Type B pancreatic cell (in vitro differentiated cells): ENCODE measurements around the gene KRTAP10-5. TPM values are rescaled to one million over a fixed set of nuclear protein-coding genes. Genes with fewer than 3 reads are reported as not detected.
"Not testable (repeated sequence)": the region's sequence is repeated elsewhere in the genome, so short reads cannot be mapped to it uniquely, and the experiment has no call there.

Experiments
- DNase-seq: peaks from one replicate; pipeline ENCODE4 v3.0.0; 2021; ENCODE audit warnings: mixed read lengths; ENCODE audit not compliant: unreplicated experiment; ENCODE audit errors: extremely low spot score
- H3K27ac Mint-ChIP-seq: 2 replicates; pipeline ENCODE4 v1.8.0; 2021; ENCODE audit warnings: mild to moderate bottlenecking, mixed read lengths
- H3K27me3 Mint-ChIP-seq: 2 replicates; pipeline ENCODE4 v1.8.0; 2021; ENCODE audit warnings: mixed read lengths
- H3K36me3 Mint-ChIP-seq: 2 replicates; pipeline ENCODE4 v1.8.0; 2021; ENCODE audit warnings: mixed read lengths
- H3K4me1 Mint-ChIP-seq: one replicate; pipeline ENCODE4 v1.8.0; 2021; ENCODE audit warnings: mixed read lengths; ENCODE audit not compliant: unreplicated experiment
- H3K4me3 Mint-ChIP-seq: 2 replicates; pipeline ENCODE4 v1.8.0; 2021; ENCODE audit warnings: mild to moderate bottlenecking, mixed read lengths
- H3K9me3 Mint-ChIP-seq: 2 replicates; pipeline ENCODE4 v1.8.0; 2021; ENCODE audit warnings: mixed read lengths
- total RNA-seq: library from RNA; stranded (reverse); gene quantifications from 2 replicates; pipeline ENCODE4 v1.2.1, GENCODE V29; 2021; ENCODE audit warnings: low replicate concordance
- TF ChIP-seq, protein P1 (sequence below): fragments of 200-600 bp; sonication (generic); conservative IDR thresholded peaks from 2 replicates; pipeline ENCODE4 v1.5.0; 2021; ENCODE audit warnings: antibody characterized with exemption, mild to moderate bottlenecking

KRTAP10-5 gene
- total RNA-seq, 1 donor from 2014 or later, result not detected

GRCh38 chr21:44552136-44552535 lies 28.3 kb downstream of the KRTAP10-5 start:
- no peak overlapping the region for H3K4me3 Mint-ChIP-seq
- no peak for DNase-seq

DNA sequence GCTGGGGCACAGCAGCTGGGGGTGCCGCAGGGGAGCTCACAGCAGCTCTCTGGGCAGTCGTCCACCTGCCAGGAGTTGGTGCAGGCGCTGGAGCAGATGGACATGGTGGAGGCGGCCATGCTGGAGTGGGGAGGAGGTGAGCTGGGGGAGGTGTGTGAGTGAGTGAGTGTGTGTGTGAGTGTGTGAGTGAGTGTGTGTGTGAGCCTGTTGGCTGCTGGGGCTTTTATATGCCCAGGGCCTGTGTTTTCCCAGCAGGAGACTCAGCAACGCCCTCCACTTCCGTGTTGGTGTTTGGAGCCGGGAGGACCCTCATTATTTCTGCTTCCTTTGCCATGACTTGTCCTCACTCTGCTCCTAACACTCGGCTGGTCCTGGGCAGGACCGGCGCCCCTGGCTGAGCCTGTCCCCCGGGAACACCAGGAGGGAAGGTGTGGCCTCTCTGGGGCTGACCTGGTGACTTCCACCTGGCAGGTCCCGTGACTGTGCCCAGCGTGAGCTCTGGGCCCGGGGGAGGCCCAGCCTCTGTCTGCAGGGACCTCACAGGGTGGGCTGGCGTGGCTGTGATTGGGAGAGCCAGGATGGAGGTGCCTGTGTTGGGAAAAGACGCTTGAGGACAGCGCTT lies 29.0 kb downstream of the KRTAP10-5 start, which contains the start of gene KRTAP10-2:
KRTAP10-2 (minus strand) TSS at position 166 of the 622 bp plus-strand sequence; CDS start at position 119, 47 bp downstream.
- H3K4me3 Mint-ChIP-seq, result no peak within 1 kb of the TSS
- H3K36me3 Mint-ChIP-seq, result peaks cover 6% of the 10 kb centered on the region
- peaks cover 20% of the 10 kb centered on the region for H3K4me1 Mint-ChIP-seq
- peaks cover 9% of the 10 kb centered on the region for H3K9me3 Mint-ChIP-seq
- TF ChIP-seq, protein P1, sequence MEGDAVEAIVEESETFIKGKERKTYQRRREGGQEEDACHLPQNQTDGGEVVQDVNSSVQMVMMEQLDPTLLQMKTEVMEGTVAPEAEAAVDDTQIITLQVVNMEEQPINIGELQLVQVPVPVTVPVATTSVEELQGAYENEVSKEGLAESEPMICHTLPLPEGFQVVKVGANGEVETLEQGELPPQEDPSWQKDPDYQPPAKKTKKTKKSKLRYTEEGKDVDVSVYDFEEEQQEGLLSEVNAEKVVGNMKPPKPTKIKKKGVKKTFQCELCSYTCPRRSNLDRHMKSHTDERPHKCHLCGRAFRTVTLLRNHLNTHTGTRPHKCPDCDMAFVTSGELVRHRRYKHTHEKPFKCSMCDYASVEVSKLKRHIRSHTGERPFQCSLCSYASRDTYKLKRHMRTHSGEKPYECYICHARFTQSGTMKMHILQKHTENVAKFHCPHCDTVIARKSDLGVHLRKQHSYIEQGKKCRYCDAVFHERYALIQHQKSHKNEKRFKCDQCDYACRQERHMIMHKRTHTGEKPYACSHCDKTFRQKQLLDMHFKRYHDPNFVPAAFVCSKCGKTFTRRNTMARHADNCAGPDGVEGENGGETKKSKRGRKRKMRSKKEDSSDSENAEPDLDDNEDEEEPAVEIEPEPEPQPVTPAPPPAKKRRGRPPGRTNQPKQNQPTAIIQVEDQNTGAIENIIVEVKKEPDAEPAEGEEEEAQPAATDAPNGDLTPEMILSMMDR, result no peak
- DNase-seq, result no peak
- H3K27ac Mint-ChIP-seq, result no peak within 1 kb of the TSS
- no peaks in the 10 kb centered on the region for H3K27me3 Mint-ChIP-seq

More at GRCh38 chr21:44552136-44552535, 28.3 kb downstream of the KRTAP10-5 start:
- H3K9me3 Mint-ChIP-seq, result peaks cover 2% of the 10 kb centered on the region
- peaks cover under 1% of the 10 kb centered on the region for H3K36me3 Mint-ChIP-seq
- H3K27me3 Mint-ChIP-seq, result no peaks in the 10 kb centered on the region
- TF ChIP-seq, protein P1, result no peak
- no peak overlapping the region for H3K27ac Mint-ChIP-seq
- H3K4me1 Mint-ChIP-seq, result peaks cover 20% of the 10 kb centered on the region

GRCh38 chr21:44550807-44551206 lies 29.6 kb downstream of the KRTAP10-5 start:
- Mint-ChIP-seq H3K4me3 (no peak overlapping the region), H3K9me3 (peaks cover 9% of the 10 kb centered on the region), H3K36me3 (peaks cover 6% of the 10 kb centered on the region), H3K4me1 (peaks cover 20% of the 10 kb centered on the region), H3K27me3 (no peaks in the 10 kb centered on the region), H3K27ac (no peak overlapping the region)
- TF ChIP-seq, protein P1, result no peak
- no peak for DNase-seq

GRCh38 chr21:44550285-44550684 lies 30.1 kb downstream of the KRTAP10-5 start:
- H3K9me3 Mint-ChIP-seq, H3K36me3 Mint-ChIP-seq, H3K4me3 Mint-ChIP-seq, H3K27ac Mint-ChIP-seq, H3K27me3 Mint-ChIP-seq: not testable (repeated sequence)
- H3K4me1 Mint-ChIP-seq, result peaks cover 20% of the 10 kb centered on the region
- DNase-seq, result peak; percentile 69

DNA sequence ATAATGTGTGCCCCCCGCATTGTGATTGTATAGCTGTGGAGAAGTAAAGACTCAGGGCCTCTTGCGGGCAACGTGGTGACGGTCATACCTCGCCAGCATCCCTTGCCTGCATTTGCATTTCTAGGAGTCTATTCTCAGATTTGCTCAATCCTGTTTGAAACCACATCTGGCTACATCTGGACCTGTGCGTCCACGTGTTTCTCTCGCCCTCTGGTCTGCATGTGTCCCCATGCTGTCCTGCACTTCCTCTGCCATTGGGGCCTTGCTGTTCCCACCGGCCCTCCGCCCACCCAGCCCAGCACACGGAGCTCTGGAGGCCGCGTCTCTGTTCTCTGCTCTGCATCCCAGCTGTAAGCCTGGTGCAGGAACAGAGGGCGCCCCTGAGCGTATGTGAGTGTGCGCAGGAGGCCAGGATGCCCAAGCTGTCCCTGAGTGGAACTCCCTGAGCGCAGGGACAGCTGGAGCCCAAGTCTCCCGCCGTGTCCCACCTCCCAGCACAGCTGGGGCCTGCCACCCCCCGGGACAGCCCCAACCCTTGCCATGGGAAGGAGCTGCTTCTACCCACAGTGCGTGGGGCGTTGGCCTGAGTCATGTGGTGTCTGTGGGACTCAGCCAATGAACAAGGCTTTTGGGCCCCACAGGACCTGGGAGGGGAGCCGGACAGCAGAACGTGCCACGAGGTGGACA lies 30.7 kb downstream of the KRTAP10-5 start:
- H3K27ac Mint-ChIP-seq, result peak overlapping the region; percentile 71
- peaks cover 20% of the 10 kb centered on the region for H3K4me1 Mint-ChIP-seq
- no peak overlapping the region for H3K4me3 Mint-ChIP-seq
- no peaks in the 10 kb centered on the region for H3K27me3 Mint-ChIP-seq
- TF ChIP-seq, protein P1, result no peak
- H3K36me3 Mint-ChIP-seq, result peaks cover 6% of the 10 kb centered on the region
- DNase-seq, result no peak
- peaks cover 9% of the 10 kb centered on the region for H3K9me3 Mint-ChIP-seq

GRCh38 chr21:44548922-44549321 lies 31.5 kb downstream of the KRTAP10-5 start:
- H3K4me1 Mint-ChIP-seq, result peaks cover 20% of the 10 kb centered on the region

More at GRCh38 chr21:44548922-44549321, 31.5 kb downstream of the KRTAP10-5 start:
- Mint-ChIP-seq H3K27me3 (no peaks in the 10 kb centered on the region), H3K36me3 (peaks cover 6% of the 10 kb centered on the region), H3K9me3 (peaks cover 9% of the 10 kb centered on the region), H3K27ac (peak overlapping the region; percentile 71), H3K4me3 (peak overlapping the region; percentile 7)
- no peak for DNase-seq
- TF ChIP-seq, protein P1, result no peak
